ENCODE results near the gene LILRA1. TPM values are rescaled to one million over a fixed set of nuclear protein-coding genes. Genes with fewer than 3 reads are reported as not detected.
"Not testable (repeated sequence)": the region's sequence is repeated elsewhere in the genome, so short reads cannot be mapped to it uniquely, and the experiment has no call there.

The LILRA1 gene
- total RNA-seq, 1 experiment from 2014 or later, result not detected

DNA sequence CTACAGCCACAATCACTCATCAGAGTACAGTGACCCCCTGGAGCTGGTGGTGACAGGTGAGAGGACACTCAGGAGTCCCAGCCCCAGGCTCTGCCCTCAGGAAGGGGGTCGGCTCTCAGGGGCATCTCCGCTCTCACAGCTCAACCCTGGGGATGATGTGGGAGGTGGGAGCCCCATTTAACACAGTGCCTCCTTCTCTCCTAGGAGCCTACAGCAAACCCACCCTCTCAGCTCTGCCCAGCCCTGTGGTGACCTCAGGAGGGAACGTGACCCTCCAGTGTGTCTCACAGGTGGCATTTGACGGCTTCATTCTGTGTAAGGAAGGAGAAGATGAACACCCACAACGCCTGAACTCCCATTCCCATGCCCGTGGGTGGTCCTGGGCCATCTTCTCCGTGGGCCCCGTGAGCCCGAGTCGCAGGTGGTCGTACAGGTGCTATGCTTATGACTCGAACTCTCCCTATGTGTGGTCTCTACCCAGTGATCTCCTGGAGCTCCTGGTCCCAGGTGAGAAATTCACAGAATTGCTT is 18.8 kb upstream of the LILRA1 start:
- ChIA-PET RAD21 (ENCODE audit: low non-redundant PET in 1 of 2, low total read pairs in 2 of 2, uncharacterized antibody in 2 of 2, unreplicated experiment in 2 of 2) (no interaction called here), POLR2A (no interaction called here), CTCF (no interaction called here)
- TF ChIP-seq SP1 (IDR thresholded peaks at IDR 0.05; ENCODE audit: low read depth), result no peak
- no peak for TF ChIP-seq EZH2phosphoT487 (IDR thresholded peaks at IDR 0.05; ENCODE audit: borderline replicate concordance)
- TF ChIP-seq YY1 (IDR thresholded peaks at IDR 0.05; ENCODE audit: extremely low read depth, insufficient replicate concordance, low read depth, low read length), result no peak
- no peaks in the 10 kb centered on the region for H3K9me2 ChIP-seq (ENCODE audit: insufficient read depth)
- 0 out of 2 replicates have a peak, but pooled peaks have one; percentile 27 for ATAC-seq
- H3K79me2 ChIP-seq (ENCODE audit: insufficient read depth, low read length), result no peaks in the 10 kb centered on the region
- H2AFZ ChIP-seq (ENCODE audit: low read depth, low read length, poor library complexity, severe bottlenecking), result no peak overlapping the region
- no peaks in the 10 kb centered on the region for H4K20me1 ChIP-seq (ENCODE audit: insufficient read depth)
- no peaks in the 10 kb centered on the region for H3K36me3 ChIP-seq (ENCODE audit: control insufficient read depth in 1 of 2, insufficient read depth in 2 of 2, low read length in 2 of 2)
- no peak overlapping the region for H3K4me2 ChIP-seq (ENCODE audit: low read length)
- intact Hi-C loops (cut with micrococcal nuclease), result no loop called here
- H3K27ac ChIP-seq (ENCODE audit: low read depth, low read length), result no peak overlapping the region
- H3K9ac ChIP-seq (ENCODE audit: low read length), result no peak overlapping the region
- no peak for DNase-seq (ENCODE audit: low read depth, low spot score)
- H3K9me3 ChIP-seq (ENCODE audit: control insufficient read depth in 1 of 2, insufficient read depth in 1 of 2, low read depth in 1 of 2, low read length in 2 of 2), result no peaks in the 10 kb centered on the region
- peaks cover 40% of the 10 kb centered on the region for H3K27me3 ChIP-seq (ENCODE audit: insufficient read depth, low read length)
- BruUV-seq (replicated peaks), result no TSS peak
- H3K4me3 ChIP-seq (replicated peaks in 1 of 2; ENCODE audit: low read depth in 1 of 2, low read length in 2 of 2), result no peak overlapping the region
- no peaks in the 10 kb centered on the region for H3K4me1 ChIP-seq (ENCODE audit: control insufficient read depth in 1 of 2, insufficient read depth in 2 of 2, low read length in 2 of 2)

DNA sequence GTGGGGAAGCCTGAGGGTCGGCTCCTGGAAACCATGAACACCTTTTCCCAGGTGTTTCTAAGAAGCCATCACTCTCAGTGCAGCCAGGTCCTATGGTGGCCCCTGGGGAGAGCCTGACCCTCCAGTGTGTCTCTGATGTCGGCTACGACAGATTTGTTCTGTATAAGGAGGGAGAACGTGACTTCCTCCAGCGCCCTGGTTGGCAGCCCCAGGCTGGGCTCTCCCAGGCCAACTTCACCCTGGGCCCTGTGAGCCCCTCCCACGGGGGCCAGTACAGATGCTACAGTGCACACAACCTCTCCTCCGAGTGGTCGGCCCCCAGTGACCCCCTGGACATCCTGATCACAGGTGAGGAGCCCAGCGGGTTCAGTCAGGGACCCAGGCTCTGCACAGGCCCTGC is 18.2 kb upstream of the LILRA1 start:
- not testable (repeated sequence) for BruUV-seq (replicated peaks)

More for the DNA sequence above, 18.2 kb upstream of the LILRA1 start:
- ATAC-seq; H2AFZ ChIP-seq (ENCODE audit: low read depth, low read length, poor library complexity, severe bottlenecking); H3K4me3 ChIP-seq (replicated peaks in 1 of 2; ENCODE audit: low read depth in 1 of 2, low read length in 2 of 2); H3K9me3 ChIP-seq (ENCODE audit: control insufficient read depth in 1 of 2, insufficient read depth in 1 of 2, low read depth in 1 of 2, low read length in 2 of 2); H3K9me2 ChIP-seq (ENCODE audit: insufficient read depth); H3K27ac ChIP-seq (ENCODE audit: low read depth, low read length); CTCF ChIA-PET; H3K79me2 ChIP-seq (ENCODE audit: insufficient read depth, low read length); H4K20me1 ChIP-seq (ENCODE audit: insufficient read depth); intact Hi-C loops (cut with micrococcal nuclease); H3K36me3 ChIP-seq (ENCODE audit: control insufficient read depth in 1 of 2, insufficient read depth in 2 of 2, low read length in 2 of 2); H3K9ac ChIP-seq (ENCODE audit: low read length); H3K4me1 ChIP-seq (ENCODE audit: control insufficient read depth in 1 of 2, insufficient read depth in 2 of 2, low read length in 2 of 2); POLR2A ChIA-PET; DNase-seq (ENCODE audit: low read depth, low spot score); RAD21 ChIA-PET (ENCODE audit: low non-redundant PET in 1 of 2, low total read pairs in 2 of 2, uncharacterized antibody in 2 of 2, unreplicated experiment in 2 of 2); H3K4me2 ChIP-seq (ENCODE audit: low read length): not testable (repeated sequence)
- H3K27me3 ChIP-seq (ENCODE audit: insufficient read depth, low read length), result peaks cover 34% of the 10 kb centered on the region
